DOHH2 (cell line): ENCODE data around the gene COMMD4.

Source experiments
- EZH2phosphoT487 ChIP-seq: fragments of 200-600 bp; sonication (generic); IDR thresholded peaks from 2 replicates; pipeline ENCODE4 v1.6.1; 2017; ENCODE audit warnings: borderline replicate concordance, mild to moderate bottlenecking, antibody characterized with exemption, low read length, moderate library complexity, mixed read lengths
- TF ChIP-seq, protein P1 (sequence below): fragments of 200-600 bp; sonication (generic); IDR thresholded peaks from one replicate; pipeline ENCODE4 v1.5.1; 2014; ENCODE audit warnings: antibody characterized with exemption, mild to moderate bottlenecking, low read depth, low read length; ENCODE audit not compliant: poor library complexity, severe bottlenecking

DNA sequence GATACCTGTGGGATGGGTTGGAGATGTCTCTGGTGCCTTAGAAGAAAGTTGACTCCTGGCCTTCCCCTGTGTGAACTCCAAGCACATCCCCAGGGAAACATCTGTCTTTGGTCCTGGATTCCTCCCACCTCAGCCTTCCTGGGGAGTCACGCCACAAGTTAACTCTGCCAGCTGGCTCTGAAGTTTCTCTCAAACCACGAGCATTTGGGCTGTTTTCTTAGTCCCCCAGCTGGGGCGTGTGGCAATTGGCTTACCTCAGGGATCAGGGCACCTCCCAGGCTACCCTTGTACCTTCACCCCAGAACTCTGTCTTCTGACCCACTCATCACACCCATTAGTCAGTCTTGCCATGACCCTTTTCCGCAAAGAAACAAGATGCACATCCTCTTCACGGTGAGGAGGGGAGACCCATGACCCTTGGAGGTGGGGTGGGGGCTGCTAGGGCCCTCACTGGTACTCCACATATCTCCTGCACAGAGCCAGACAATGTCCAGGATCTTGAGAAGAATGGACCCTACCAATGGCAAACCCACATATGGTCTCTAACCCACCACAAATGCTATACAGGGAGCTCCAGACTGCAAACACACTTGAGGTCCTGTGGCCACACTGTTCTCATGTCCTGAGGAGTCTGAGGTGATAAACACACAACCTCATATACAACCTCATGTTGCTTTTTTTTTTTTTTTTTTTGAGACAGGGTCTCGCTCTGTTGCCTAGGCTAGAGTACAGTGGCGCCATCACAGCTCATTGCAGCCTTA, 14.9 kb downstream of the COMMD4 start:
- TF ChIP-seq, protein P1, sequence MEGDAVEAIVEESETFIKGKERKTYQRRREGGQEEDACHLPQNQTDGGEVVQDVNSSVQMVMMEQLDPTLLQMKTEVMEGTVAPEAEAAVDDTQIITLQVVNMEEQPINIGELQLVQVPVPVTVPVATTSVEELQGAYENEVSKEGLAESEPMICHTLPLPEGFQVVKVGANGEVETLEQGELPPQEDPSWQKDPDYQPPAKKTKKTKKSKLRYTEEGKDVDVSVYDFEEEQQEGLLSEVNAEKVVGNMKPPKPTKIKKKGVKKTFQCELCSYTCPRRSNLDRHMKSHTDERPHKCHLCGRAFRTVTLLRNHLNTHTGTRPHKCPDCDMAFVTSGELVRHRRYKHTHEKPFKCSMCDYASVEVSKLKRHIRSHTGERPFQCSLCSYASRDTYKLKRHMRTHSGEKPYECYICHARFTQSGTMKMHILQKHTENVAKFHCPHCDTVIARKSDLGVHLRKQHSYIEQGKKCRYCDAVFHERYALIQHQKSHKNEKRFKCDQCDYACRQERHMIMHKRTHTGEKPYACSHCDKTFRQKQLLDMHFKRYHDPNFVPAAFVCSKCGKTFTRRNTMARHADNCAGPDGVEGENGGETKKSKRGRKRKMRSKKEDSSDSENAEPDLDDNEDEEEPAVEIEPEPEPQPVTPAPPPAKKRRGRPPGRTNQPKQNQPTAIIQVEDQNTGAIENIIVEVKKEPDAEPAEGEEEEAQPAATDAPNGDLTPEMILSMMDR: no peak
- TF ChIP-seq EZH2phosphoT487: no peak
